Endodermal cell (in vitro differentiated cells): ENCODE results near the gene NACAD. TPM values are rescaled to one million over a fixed set of nuclear protein-coding genes. Genes with fewer than 3 reads are reported as not detected.

Experiments used
- DNase-seq: peaks from one replicate; pipeline ENCODE4 v3.0.0-alpha.2; 2017
- H3K27ac ChIP-seq: 2 replicates; pipeline ENCODE4 v1.5.1; 2013; ENCODE audit warnings: mild to moderate bottlenecking, low read depth, low read length, moderate library complexity
- H3K27me3 ChIP-seq: 2 replicates; pipeline ENCODE4 v1.6.1; 2013; ENCODE audit warnings: mild to moderate bottlenecking, low read length, moderate library complexity; ENCODE audit not compliant: insufficient read depth, control insufficient read depth, poor library complexity, severe bottlenecking
- H3K36me3 ChIP-seq: 2 replicates; pipeline ENCODE4 v1.7.0; 2013; ENCODE audit warnings: mild to moderate bottlenecking, low read length, moderate library complexity; ENCODE audit not compliant: control insufficient read depth, insufficient read depth
- H3K4me1 ChIP-seq: one replicate; pipeline ENCODE4 v1.7.0; 2013; ENCODE audit warnings: low read length; ENCODE audit not compliant: control insufficient read depth, insufficient read depth
- H3K4me3 ChIP-seq: 2 replicates; pipeline ENCODE4 v1.5.1; 2013; ENCODE audit warnings: mild to moderate bottlenecking, low read length, moderate library complexity
- H3K9ac ChIP-seq: 2 replicates; pipeline ENCODE4 v1.6.1; 2013; ENCODE audit warnings: mild to moderate bottlenecking, low read length, moderate library complexity; ENCODE audit not compliant: poor library complexity, severe bottlenecking; ENCODE audit errors: extremely low read depth
- H3K9me3 ChIP-seq: 2 replicates; pipeline ENCODE4 v1.6.1; 2013; ENCODE audit warnings: mild to moderate bottlenecking, low read length, moderate library complexity; ENCODE audit not compliant: control insufficient read depth
- H3K27ac Mint-ChIP-seq: 2 replicates; pipeline ENCODE4 v1.8.0; 2020; ENCODE audit warnings: mixed read lengths
- H3K27me3 Mint-ChIP-seq: 2 replicates; pipeline ENCODE4 v1.8.0; 2021; ENCODE audit warnings: mild to moderate bottlenecking, mixed read lengths; ENCODE audit not compliant: insufficient read depth
- H3K36me3 Mint-ChIP-seq: 2 replicates; pipeline ENCODE4 v1.8.0; 2020; ENCODE audit warnings: low read depth, mixed read lengths
- H3K4me1 Mint-ChIP-seq: 2 replicates; pipeline ENCODE4 v1.8.0; 2020; ENCODE audit warnings: mixed read lengths
- H3K4me3 Mint-ChIP-seq: 2 replicates; pipeline ENCODE4 v1.8.0; 2020; ENCODE audit warnings: mild to moderate bottlenecking, moderate library complexity, mixed read lengths
- H3K9me3 Mint-ChIP-seq: 2 replicates; pipeline ENCODE4 v1.8.0; 2020; ENCODE audit warnings: mild to moderate bottlenecking, mixed read lengths
- CTCF ChIP-seq: fragments of 200-600 bp; sonication (generic); conservative IDR thresholded peaks from 2 replicates; pipeline ENCODE4 v1.5.0; 2021; ENCODE audit warnings: antibody characterized with exemption, mild to moderate bottlenecking
- WGBS, 2 experiments: methylation state at CpG; one replicate each; pipeline versions ENCODE4 v1.1.5 to v1.1.7; 2013; ENCODE audit warnings: missing lambda C conversion rate in 2 of 2, mixed read lengths in 1 of 2; ENCODE audit not compliant: insufficient coverage in 1 of 2, insufficient read length in 1 of 2; 5-methylcytosine and 5-hydroxymethylcytosine counted together
- total RNA-seq, 2 donors: library from RNA; stranded (reverse); fragmentation: NEBNext Ultra II Directional in 1 of 2; extraction: Animal tissue kit (Norgen Biotek cat#: 25700) in 1 of 2; gene quantifications; 2 replicates in 1 of 2; 3 replicates in 1 of 2; pipeline ENCODE4 v1.2.1, GENCODE V29; 2021

The NACAD gene
- total RNA-seq, 2 donors from 2014 or later, result 5.8 to 6.7 TPM

DNA sequence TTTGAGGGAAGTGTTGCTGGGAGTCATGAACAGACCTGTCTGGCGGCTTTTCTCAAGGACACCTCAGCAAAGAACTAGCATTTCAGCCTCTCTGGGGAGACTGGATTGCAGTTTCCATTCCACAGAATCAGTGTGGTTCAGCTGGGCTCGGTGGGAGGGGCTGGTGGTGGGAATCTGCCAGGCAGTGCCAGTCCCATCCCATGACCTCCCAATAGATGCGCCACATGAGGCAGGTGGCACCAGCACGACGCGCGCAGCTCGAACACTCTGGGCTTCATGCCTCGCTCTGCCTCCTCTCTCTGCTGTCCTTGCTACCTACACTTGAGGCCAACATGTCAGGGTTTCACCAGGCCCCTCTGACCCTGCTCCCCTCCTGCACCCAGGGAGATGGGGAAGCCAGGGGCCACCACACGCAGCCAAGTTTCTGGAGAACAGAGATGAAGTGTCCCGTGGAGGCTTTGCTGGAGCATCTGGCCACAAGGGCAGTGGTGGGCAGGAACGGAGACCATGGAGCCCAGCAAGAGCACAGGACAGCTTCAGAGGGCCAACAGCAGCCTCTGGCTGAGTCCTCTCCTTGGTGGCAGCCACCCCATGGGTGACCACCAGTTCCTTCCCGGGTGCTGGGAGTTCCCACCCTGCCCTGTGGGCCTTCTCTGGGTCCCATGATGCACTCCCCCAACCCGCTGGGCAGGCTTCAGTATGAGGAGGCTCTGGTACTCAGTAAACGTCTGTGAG lies 2.3 kb downstream of the NACAD start:
- no peak overlapping the region for H3K9ac ChIP-seq
- H3K36me3 ChIP-seq, result no peaks in the 10 kb centered on the region
- no peak overlapping the region for H3K4me3 ChIP-seq
- DNase-seq, result no peak
- 88 to 96% methylated on average over 12 to 15 of the region's 15 CpGs for WGBS, 2 experiments
- H3K27me3 ChIP-seq, result peaks cover 14% of the 10 kb centered on the region
- Mint-ChIP-seq H3K9me3 (no peaks in the 10 kb centered on the region), H3K4me1 (no peaks in the 10 kb centered on the region), H3K27me3 (peaks cover 15% of the 10 kb centered on the region), H3K36me3 (no peaks in the 10 kb centered on the region), H3K27ac (no peak overlapping the region), H3K4me3 (no peak overlapping the region)
- no peak for TF ChIP-seq CTCF
- H3K4me1 ChIP-seq, result no peaks in the 10 kb centered on the region
- H3K27ac ChIP-seq, result no peak overlapping the region
- H3K9me3 ChIP-seq, result no peaks in the 10 kb centered on the region

DNA sequence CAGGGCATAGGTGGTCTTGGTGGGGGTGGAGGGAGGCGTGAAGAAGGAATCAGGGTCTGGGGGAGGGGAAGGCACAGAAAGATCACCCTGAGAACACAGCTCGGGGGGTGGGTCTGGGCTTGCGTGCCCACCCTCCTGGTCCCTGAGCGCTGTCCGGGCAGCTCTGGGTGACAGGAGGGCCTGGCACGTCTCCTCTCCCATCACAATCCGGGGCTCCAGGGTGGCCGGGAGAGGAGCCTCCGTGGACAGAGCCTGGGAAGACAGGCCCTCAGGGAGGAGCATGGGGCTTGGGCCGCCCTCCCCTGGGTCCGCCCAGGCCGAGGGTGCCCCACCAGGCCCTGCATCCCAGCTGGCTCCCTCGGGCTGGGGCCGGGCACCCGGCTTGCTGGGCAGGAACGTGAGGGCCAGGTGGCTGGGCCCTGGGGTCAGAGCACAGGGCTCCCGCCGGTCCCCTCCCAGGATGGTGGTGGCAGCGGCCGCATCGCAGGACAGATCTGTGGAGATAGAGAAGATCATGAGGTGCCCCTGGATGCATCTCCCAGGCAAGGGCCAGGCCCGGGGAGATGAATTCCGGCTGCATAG lies 3.1 kb downstream of the NACAD start:
- H3K36me3 ChIP-seq, result no peaks in the 10 kb centered on the region
- H3K9me3 Mint-ChIP-seq, result no peaks in the 10 kb centered on the region

DNA sequence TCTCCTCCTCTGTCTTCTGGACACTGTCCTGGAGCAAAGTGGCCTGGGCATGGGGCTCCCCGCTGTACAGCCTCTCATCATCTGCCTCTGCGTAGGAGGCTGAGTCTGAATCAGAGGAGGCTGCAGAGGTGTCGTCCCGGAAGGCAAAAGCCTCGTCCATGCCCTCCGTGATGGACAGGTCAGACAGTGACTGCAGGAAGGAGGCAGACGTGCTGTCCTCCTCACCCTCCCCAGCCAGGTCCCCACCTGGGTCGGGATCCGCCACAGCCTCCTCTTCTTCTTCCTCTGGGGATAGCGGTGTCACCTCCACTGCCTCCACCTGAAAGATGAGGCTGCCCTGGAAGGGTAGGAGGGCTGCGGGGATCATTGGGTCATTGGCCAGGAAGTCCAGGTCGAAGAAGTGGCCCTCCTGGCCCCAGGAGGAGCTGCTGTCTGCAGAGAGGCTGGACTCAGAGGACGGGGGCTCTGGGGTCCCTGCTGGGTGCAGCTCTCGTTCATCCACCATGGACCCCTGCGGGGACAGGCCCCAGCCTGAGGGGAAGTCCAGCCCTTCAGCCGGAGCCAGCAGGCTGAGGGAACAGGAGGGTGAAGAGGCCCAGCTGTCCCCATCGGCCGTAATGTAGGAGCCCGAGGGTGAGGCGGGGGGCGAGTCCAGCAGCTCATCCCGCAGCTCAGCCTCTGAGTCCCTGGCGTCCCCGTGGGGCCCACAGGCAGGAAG lies 3.7 kb downstream of the NACAD start:
- 89 to 90% methylated on average over 7 to 24 of the region's 24 CpGs for WGBS, 2 experiments
- no peak for DNase-seq
- Mint-ChIP-seq H3K27me3 (peaks cover 12% of the 10 kb centered on the region), H3K27ac (no peak overlapping the region), H3K36me3 (no peaks in the 10 kb centered on the region), H3K9me3 (no peaks in the 10 kb centered on the region), H3K4me3 (no peak overlapping the region), H3K4me1 (no peaks in the 10 kb centered on the region)
- Histone ChIP-seq H3K4me3 (no peak overlapping the region), H3K27me3 (peaks cover 13% of the 10 kb centered on the region), H3K4me1 (no peaks in the 10 kb centered on the region), H3K36me3 (no peaks in the 10 kb centered on the region), H3K9me3 (no peaks in the 10 kb centered on the region), H3K9ac (no peak overlapping the region), H3K27ac (no peak overlapping the region)
- TF ChIP-seq CTCF, result no peak

More for the DNA sequence above, 3.1 kb downstream of the NACAD start:
- Mint-ChIP-seq H3K27me3 (peaks cover 14% of the 10 kb centered on the region), H3K27ac (no peak overlapping the region), H3K4me3 (no peak overlapping the region), H3K4me1 (no peaks in the 10 kb centered on the region), H3K36me3 (no peaks in the 10 kb centered on the region)
- H3K27ac ChIP-seq, result no peak overlapping the region
- H3K9me3 ChIP-seq, result no peaks in the 10 kb centered on the region
- no peaks in the 10 kb centered on the region for H3K4me1 ChIP-seq
- TF ChIP-seq CTCF, result no peak
- H3K9ac ChIP-seq, result no peak overlapping the region
- no peak for DNase-seq
- 85 to 89% methylated on average over 15 to 23 of the region's 23 CpGs for WGBS, 2 experiments
- H3K4me3 ChIP-seq, result no peak overlapping the region
- peaks cover 14% of the 10 kb centered on the region for H3K27me3 ChIP-seq
